HEK293T (cell line): ENCODE results near the gene RRAS2.

Experiments used
- ARNT ChIP-seq: fragments of 450-650 bp; IDR thresholded peaks from 2 replicates; pipeline ENCODE4 v1.6.1; 2017; ENCODE audit warnings: mild to moderate bottlenecking
- BHLHE40 ChIP-seq: fragments of 450-650 bp; IDR thresholded peaks from 2 replicates; pipeline ENCODE4 v1.6.1; 2016; ENCODE audit warnings: mild to moderate bottlenecking, moderate library complexity, borderline replicate concordance
- ELF4 ChIP-seq: fragments of 450-650 bp; IDR thresholded peaks from 2 replicates; pipeline ENCODE4 v1.6.1; 2017; ENCODE audit warnings: antibody characterized with exemption
- FOXK2 ChIP-seq: fragments of 450-650 bp; IDR thresholded peaks from 2 replicates; pipeline ENCODE4 v1.6.1; 2016; ENCODE audit warnings: mild to moderate bottlenecking
- FOXM1 ChIP-seq: fragments of 450-650 bp; IDR thresholded peaks from 2 replicates; pipeline ENCODE4 v1.6.1; 2017; ENCODE audit warnings: mild to moderate bottlenecking, borderline replicate concordance
- L3MBTL2 ChIP-seq: fragments of 450-650 bp; conservative IDR thresholded peaks from 2 replicates; pipeline ENCODE4 v1.6.1; 2016; ENCODE audit warnings: mild to moderate bottlenecking
- PKNOX1 ChIP-seq: fragments of 450-650 bp; IDR thresholded peaks from 2 replicates; pipeline ENCODE4 v1.6.1; 2016
- SP1 ChIP-seq: fragments of 450-650 bp; IDR thresholded peaks from 2 replicates; pipeline ENCODE4 v1.6.1; 2017
- ZNF384 ChIP-seq: fragments of 450-650 bp; IDR thresholded peaks from 2 replicates; pipeline ENCODE4 v1.6.1; 2016

GRCh38 chr11:14254533-14255237 lies 104.3 kb downstream of the RRAS2 start:
- TF ChIP-seq L3MBTL2 (no peak), ELF4 (no peak), SP1 (no peak), FOXK2 (no peak), FOXM1 (no peak), PKNOX1 (no peak), ZNF384 (no peak), ARNT (no peak), BHLHE40 (no peak)
